Fibroblast of the aortic adventitia (primary cell): Measurements from ENCODE around the gene PCGF1. TPM values are rescaled to one million over a fixed set of nuclear protein-coding genes. Genes with fewer than 3 reads are reported as not detected.
A peak's percentile ranks its signal among the peaks of the same experiment; 100 is the strongest.
"Not testable (repeated sequence)": the region's sequence is repeated elsewhere in the genome, so short reads cannot be mapped to it uniquely, and the experiment has no call there.

Experiments
- DNase-seq: peaks from one replicate; pipeline ENCODE4 v3.0.0-alpha.2; 2010; ENCODE audit warnings: low read depth
- H3K4me3 ChIP-seq: 2 replicates; pipeline ENCODE4 v1.5.1; 2011; ENCODE audit warnings: low read depth, mild to moderate bottlenecking, control low read depth, low read length, moderate library complexity
- total RNA-seq: library from RNA; depleted of rRNA; stranded (reverse); fragments of >200 nt; gene quantifications from 2 replicates; pipeline ENCODE4 v1.2.3, GENCODE V29; 2012; ENCODE audit warnings: low replicate concordance
- TF ChIP-seq, protein P1 (sequence below): IDR thresholded peaks from 2 replicates; pipeline ENCODE4 v1.5.1; 2011; ENCODE audit warnings: mild to moderate bottlenecking, low read length, control low read depth, inconsistent platforms; ENCODE audit not compliant: insufficient read depth

PCGF1 gene
- total RNA-seq, 1 donor, result 27.5 TPM

DNA sequence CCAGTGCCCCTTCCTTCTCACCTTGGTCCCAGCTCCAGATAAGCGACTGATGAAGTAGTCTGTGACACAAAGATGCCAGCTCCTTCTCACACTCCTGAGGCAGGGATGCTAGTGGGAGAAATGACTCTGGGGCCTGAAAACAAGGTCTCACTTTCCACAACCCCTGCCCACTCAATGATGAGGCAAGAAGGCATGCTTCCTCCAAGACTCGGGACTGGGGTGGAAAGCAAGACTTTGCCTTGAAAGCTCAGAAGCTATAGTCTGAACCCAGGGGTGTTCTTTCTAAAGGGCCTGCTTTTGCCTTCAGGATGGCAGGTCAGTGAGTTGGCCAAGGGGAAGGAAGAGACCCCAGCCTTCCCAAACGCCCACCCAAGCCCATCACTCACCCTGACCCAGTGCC lies 26.1 kb downstream of the PCGF1 start:
- DNase-seq, result no peak
- TF ChIP-seq, protein P1, sequence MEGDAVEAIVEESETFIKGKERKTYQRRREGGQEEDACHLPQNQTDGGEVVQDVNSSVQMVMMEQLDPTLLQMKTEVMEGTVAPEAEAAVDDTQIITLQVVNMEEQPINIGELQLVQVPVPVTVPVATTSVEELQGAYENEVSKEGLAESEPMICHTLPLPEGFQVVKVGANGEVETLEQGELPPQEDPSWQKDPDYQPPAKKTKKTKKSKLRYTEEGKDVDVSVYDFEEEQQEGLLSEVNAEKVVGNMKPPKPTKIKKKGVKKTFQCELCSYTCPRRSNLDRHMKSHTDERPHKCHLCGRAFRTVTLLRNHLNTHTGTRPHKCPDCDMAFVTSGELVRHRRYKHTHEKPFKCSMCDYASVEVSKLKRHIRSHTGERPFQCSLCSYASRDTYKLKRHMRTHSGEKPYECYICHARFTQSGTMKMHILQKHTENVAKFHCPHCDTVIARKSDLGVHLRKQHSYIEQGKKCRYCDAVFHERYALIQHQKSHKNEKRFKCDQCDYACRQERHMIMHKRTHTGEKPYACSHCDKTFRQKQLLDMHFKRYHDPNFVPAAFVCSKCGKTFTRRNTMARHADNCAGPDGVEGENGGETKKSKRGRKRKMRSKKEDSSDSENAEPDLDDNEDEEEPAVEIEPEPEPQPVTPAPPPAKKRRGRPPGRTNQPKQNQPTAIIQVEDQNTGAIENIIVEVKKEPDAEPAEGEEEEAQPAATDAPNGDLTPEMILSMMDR, result no peak
- peak overlapping the region; percentile 97 for H3K4me3 ChIP-seq

DNA sequence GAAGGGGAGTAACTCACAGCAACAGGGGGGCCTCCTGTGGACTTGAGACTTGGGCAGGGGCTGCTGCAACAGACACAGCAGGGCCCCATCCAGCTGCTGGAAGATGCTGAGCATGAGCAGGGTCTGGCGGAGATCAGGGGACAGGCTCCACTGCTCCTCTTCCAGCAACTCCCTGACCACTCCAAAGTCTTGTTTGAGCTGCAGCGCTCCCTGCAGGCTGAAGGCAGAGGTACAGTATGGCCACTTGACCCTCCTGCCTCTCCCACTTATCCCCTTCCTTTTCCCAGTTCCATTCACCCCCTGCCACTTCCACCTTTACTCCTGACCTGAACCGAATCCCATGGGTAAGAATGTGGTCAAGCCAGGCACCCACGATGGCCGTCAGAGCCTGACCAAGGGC lies 32.6 kb downstream of the PCGF1 start:
- TF ChIP-seq, protein P1, result peak; percentile 28
- no peak overlapping the region for H3K4me3 ChIP-seq
- DNase-seq, result no peak

DNA sequence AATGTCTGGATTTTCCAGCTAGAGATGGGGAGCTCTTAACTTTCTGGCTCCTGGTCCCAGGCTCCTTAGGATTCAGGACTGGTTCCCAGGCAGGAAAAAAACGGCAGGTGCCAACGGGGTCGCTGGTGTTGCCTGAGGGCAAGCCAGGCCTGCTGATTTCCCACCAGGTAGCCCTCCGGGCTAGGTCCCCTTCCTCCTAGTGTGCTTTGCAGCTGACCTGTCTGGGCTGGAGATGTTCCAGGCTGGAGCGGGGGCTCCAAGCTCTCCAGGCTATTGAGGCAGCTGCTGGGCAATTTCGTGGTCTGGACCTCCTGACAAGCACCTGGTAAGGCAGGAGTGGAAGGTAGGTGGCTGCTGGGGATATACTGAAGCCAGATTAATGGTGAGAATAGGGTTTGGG lies 33.0 kb downstream of the PCGF1 start:
- TF ChIP-seq, protein P1, result no peak
- no peak for DNase-seq
- no peak overlapping the region for H3K4me3 ChIP-seq

DNA sequence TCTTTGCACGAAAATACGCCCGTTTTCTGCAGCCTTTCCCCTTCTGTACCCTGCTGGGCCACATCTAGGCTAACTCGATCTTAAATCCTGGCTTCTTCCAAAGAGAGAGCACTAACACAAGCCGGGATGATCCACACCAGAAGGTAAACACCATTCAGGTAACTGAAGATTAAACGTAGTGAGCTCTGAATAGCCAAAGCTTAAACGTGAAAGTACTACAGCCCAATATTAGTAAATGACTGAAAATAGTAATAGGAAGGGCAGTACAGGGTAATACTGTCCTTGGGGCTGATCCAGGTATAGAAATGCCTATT lies 34.6 kb downstream of the PCGF1 start:
- no peak for DNase-seq
- TF ChIP-seq, protein P1, result no peak
- H3K4me3 ChIP-seq, result peak overlapping the region; percentile 89

DNA sequence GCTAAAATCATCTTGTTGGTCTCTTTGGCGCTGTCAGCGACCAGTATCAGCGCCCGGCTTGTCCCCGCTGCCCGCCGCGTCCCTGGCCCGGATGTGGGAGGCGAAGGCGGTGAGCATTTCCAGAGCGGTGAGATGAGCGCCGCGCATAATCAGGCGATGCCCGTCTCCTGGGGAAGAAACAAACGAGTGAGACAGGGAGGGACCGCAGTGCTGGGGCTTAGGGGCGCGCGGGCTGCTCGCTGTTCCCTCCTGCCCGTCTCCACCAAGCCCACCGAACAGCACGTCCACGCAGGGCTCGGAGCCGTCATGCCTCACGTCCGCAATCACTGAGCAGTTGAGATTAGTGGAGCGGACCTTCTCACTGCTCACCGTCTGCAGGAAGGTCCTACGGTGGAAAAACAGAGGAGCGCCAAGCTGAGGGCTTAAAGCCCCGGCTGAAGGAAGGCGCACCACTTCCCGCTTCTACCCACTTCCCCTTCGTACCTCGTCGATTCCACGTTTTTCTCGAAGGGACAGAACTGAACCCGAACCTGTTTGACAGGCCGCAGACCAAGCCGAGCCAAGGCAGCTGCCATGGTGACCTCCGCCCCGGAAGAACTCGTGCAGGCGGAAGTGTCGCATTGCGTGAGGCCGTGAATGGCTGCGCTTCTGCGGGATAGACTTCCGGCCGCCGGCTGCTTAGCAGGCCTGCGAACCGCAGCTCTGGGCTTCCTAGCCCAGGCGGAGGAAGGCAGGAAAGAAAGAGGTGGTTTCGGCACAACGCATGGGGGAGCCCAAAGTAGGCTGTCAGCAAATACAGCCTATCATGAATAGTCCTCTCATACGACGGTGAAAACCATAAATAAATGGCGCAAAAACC lies 35.2 kb downstream of the PCGF1 start, which contains the start of gene MRPL53:
MRPL53 (minus strand) TSS at position 595 of the 859 bp plus-strand sequence; CDS start at position 575, 20 bp downstream.
- peak within 1 kb of the TSS; percentile 89 for H3K4me3 ChIP-seq
- TF ChIP-seq, protein P1, result no peak
- peak; percentile 94 for DNase-seq

DNA sequence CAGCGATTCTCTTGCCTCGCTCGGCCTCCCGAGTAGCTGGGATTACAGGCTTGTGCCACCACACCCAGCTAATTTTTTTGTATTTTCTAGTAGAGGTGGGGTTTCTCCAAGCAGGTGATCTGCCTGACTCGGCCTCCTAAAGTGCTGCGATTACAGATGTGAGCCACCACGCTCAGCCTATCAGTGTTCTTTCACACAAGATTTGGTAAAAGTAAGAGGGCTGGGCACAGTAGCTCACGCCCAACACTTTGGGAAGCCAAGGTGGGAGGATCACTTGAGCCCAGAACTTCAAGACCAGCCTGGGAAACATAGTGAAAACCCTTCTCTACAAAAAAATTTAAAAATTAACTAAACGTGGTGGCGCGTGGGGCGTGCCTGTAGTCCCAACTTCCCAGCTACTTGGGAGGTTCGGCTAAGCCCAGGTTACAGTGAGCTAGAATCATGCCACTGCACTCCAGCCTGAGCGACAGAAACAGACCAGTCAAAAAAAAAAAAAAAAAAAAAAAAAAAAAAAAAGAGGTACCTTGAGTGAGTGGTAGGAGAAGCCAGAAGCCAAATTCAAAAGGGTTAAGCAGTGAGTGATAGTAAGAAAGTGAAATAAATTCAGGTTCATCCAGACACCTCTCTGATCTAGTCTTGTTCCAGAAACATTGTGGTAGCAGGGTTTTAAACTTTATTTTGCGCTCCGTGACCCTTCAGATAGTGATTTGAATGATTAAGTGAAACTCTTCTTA lies 36.0 kb downstream of the PCGF1 start:
- DNase-seq, result no peak
- H3K4me3 ChIP-seq, result peak overlapping the region; percentile 89
- TF ChIP-seq, protein P1, result no peak

DNA sequence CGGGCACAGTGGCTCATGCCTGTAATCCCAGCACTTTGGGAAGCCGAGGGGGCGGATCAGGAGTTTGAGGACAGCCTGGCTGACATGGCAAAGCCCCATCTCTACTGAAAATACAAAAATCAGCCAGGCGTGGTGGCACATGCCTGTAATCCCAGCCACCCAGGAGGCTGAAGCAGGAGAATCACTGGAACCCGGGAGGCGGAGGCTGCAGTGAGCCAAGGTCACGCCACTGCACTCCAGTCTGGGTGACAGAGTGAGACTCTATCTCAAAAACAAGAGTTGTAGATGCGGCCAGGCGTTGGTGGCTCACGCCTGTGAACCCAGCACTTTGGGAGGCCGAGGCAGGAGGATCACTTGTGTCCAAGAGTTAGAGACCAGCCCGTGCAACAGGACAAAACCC lies 36.8 kb downstream of the PCGF1 start:
- H3K4me3 ChIP-seq, DNase-seq: not testable (repeated sequence)
